ENCODE data around the gene ARMS2.

Gene ARMS2

GRCh38 chr10:122467701-122468100 lies 13.2 kb downstream of the ARMS2 start:
- Histone ChIP-seq H3K9me3 (no peaks in the 10 kb centered on the region), H3K4me1 (ENCODE audit: control insufficient read depth in 1 of 2, insufficient read depth in 1 of 2, low read depth in 1 of 2, low read length in 1 of 2) (no peaks in the 10 kb centered on the region), H3K4me3 (ENCODE audit: low read depth in 1 of 2, low read length in 1 of 2) (no peak overlapping the region), H3K27ac (no peak overlapping the region), H3K27me3 (peaks cover 97% of the 10 kb centered on the region), H3K36me3 (no peaks in the 10 kb centered on the region)
- no peak for TF ChIP-seq CTCF (IDR thresholded peaks at IDR 0.05)

- H3K27me3 ChIP-seq: peaks cover 97% of the 10 kb centered on the region
- TF ChIP-seq CTCF (IDR thresholded peaks at IDR 0.05): no peak
- no peak overlapping the region for H3K27ac ChIP-seq
- H3K9me3 ChIP-seq: no peaks in the 10 kb centered on the region
- no peak overlapping the region for H3K4me3 ChIP-seq (ENCODE audit: low read depth in 1 of 2, low read length in 1 of 2)
- no peaks in the 10 kb centered on the region for H3K4me1 ChIP-seq (ENCODE audit: control insufficient read depth in 1 of 2, insufficient read depth in 1 of 2, low read depth in 1 of 2, low read length in 1 of 2)
- H3K36me3 ChIP-seq: no peaks in the 10 kb centered on the region
Observed at GRCh38 chr10:122468307-122468925, 14.0 kb downstream of the ARMS2 start.

DNA sequence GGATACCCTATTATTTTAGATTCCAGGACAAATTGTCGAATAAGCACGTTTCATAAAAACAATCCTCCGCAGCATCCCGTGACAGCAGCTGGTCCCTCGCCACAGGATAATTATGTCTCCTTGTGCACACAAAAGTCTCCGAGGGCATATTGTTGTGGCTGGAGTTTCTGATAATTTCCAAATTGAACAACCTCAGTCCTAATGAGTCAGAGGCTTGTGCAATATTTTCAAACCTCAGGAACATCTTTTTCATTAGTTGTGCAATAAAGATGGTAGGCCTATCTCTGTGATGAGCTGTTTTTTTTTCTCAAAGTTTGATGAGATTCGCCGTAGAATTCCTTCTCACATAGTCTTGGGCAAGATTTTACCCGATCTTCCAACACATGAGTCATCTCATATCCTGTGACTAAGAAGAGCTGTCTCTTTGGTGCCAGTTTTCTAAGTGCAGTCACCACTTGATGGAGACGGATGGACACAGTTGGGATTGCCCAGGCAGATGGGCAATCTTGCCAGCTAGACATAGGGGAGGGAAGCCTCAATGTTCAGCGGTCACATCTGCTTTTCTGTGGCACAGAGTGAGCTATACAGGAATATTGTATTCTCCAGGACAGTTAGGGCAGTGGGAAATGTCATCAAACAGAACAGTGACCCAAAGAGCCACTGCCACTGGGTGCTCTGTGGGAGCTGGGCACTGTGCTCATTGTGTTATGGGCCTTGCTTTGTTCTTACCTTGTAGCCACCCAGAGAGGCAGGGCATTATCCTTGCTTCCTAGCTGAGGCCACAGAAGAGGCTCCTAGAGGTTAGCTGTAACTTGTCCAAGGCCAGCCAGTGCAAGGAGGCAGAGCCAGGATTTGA lies 14.7 kb downstream of the ARMS2 start:
- no peak for TF ChIP-seq CTCF (IDR thresholded peaks at IDR 0.05)
- H3K9me3 ChIP-seq: no peaks in the 10 kb centered on the region
- no peak overlapping the region for H3K27ac ChIP-seq
- no peaks in the 10 kb centered on the region for H3K36me3 ChIP-seq
- H3K4me3 ChIP-seq (ENCODE audit: low read depth in 1 of 2, low read length in 1 of 2): no peak overlapping the region
- peaks cover 97% of the 10 kb centered on the region for H3K27me3 ChIP-seq
- H3K4me1 ChIP-seq (ENCODE audit: control insufficient read depth in 1 of 2, insufficient read depth in 1 of 2, low read depth in 1 of 2, low read length in 1 of 2): no peaks in the 10 kb centered on the region

GRCh38 chr10:122469848-122470247 lies 15.4 kb downstream of the ARMS2 start:
- Histone ChIP-seq H3K9me3 (no peaks in the 10 kb centered on the region), H3K36me3 (no peaks in the 10 kb centered on the region), H3K4me3 (ENCODE audit: low read depth in 1 of 2, low read length in 1 of 2) (no peak overlapping the region), H3K27ac (no peak overlapping the region), H3K4me1 (ENCODE audit: control insufficient read depth in 1 of 2, insufficient read depth in 1 of 2, low read depth in 1 of 2, low read length in 1 of 2) (no peaks in the 10 kb centered on the region), H3K27me3 (peaks cover 97% of the 10 kb centered on the region)
- TF ChIP-seq CTCF (IDR thresholded peaks at IDR 0.05): no peak

GRCh38 chr10:122471531-122472177 lies 17.2 kb downstream of the ARMS2 start:
- H3K27me3 ChIP-seq: peaks cover 96% of the 10 kb centered on the region
- TF ChIP-seq CTCF (IDR thresholded peaks at IDR 0.05): no peak
- no peaks in the 10 kb centered on the region for H3K36me3 ChIP-seq
- no peak overlapping the region for H3K4me3 ChIP-seq (ENCODE audit: low read depth in 1 of 2, low read length in 1 of 2)
- no peaks in the 10 kb centered on the region for H3K4me1 ChIP-seq (ENCODE audit: control insufficient read depth in 1 of 2, insufficient read depth in 1 of 2, low read depth in 1 of 2, low read length in 1 of 2)
- H3K27ac ChIP-seq: no peak overlapping the region
- H3K9me3 ChIP-seq: no peaks in the 10 kb centered on the region

All from neutrophil (primary cell).